Vagina (tissue), 2 donors: ENCODE measurements around the gene GLCE. TPM values are rescaled to one million over a fixed set of nuclear protein-coding genes. Genes with fewer than 3 reads are reported as not detected.
A peak's percentile ranks its signal among the peaks of the same experiment; 100 is the strongest.

Source experiments
- DNase-seq, 2 donors: peaks; one replicate each; pipeline ENCODE4 v3.0.0-alpha.2; 2017; ENCODE audit errors: extremely low spot score in 2 of 2
- H3K27ac ChIP-seq: fragments of 200-600 bp; sonication (generic); one replicate; pipeline ENCODE4 v1.5.1; 2019
- H3K27me3 ChIP-seq: fragments of 200-600 bp; sonication (generic); one replicate; pipeline ENCODE4 v1.5.1; 2019
- H3K36me3 ChIP-seq, 2 donors: fragments of 200-600 bp; sonication (generic); one replicate each; pipeline ENCODE4 v1.5.1; 2017 to 2019
- H3K4me1 ChIP-seq: fragments of 200-600 bp; sonication (generic); one replicate; pipeline ENCODE4 v1.5.1; 2019
- H3K4me3 ChIP-seq, 2 donors: fragments of 200-600 bp; sonication (generic); 1 replicate in 1 of 2; 2 replicates in 1 of 2; pipeline ENCODE4 v1.5.1; 2016 to 2019
- H3K9me3 ChIP-seq: fragments of 200-600 bp; sonication (generic); one replicate; pipeline ENCODE4 v1.5.1; 2019
- CTCF ChIP-seq, 3 experiments: fragments of 450-650 bp in 2 of 3; fragments of 200-600 bp in 1 of 3; sonication (generic) in 1 of 3; IDR thresholded peaks; one replicate each; pipeline ENCODE4 v1.5.1; 2017 to 2019; ENCODE audit warnings: antibody characterized with exemption in 3 of 3, mild to moderate bottlenecking in 2 of 3, moderate library complexity in 2 of 3
- POLR2A ChIP-seq, 2 donors: fragments of 450-650 bp; IDR thresholded peaks; one replicate each; pipeline ENCODE4 v1.6.1; 2017; ENCODE audit warnings: antibody characterized with exemption in 2 of 2, mild to moderate bottlenecking in 2 of 2, moderate library complexity in 2 of 2
- POLR2AphosphoS5 ChIP-seq, 2 donors: sonication (generic); formaldehyde crosslinking; IDR thresholded peaks; one replicate each; pipeline ENCODE4 v1.9.0; 2017; ENCODE audit warnings: antibody characterized with exemption in 2 of 2, mild to moderate bottlenecking in 2 of 2, low read depth in 1 of 2; ENCODE audit not compliant: insufficient read depth in 1 of 2
- intact Hi-C: fragments of 100-400 bp; cut with DNase I; formaldehyde crosslinking; loops from one replicate; pipeline ENCODE4 v1.15.1; 2023
- total RNA-seq: library from RNA; depleted of rRNA; stranded (reverse); fragments of >200 nt; gene quantifications from one replicate; pipeline ENCODE4 v1.2.3, GENCODE V29; 2016

The GLCE gene
- total RNA-seq, 1 donor from 2014 or later: 16.5 TPM

- no peak overlapping the region for H3K27ac ChIP-seq
- intact Hi-C loops: no loop called here
Measured at GRCh38 chr15:69125236-69125635, 35.2 kb upstream of the GLCE start.

GRCh38 chr15:69126054-69126469, 34.4 kb upstream of the GLCE start:
- Histone ChIP-seq H3K27ac (no peak overlapping the region), H3K36me3 (no peaks in the 10 kb centered on the region), H3K9me3 (no peaks in the 10 kb centered on the region), H3K4me1 (peaks cover 23% of the 10 kb centered on the region), H3K4me3 (no peak overlapping the region), H3K27me3 (no peaks in the 10 kb centered on the region)
- TF ChIP-seq POLR2A (IDR thresholded peaks at IDR 0.05): no peak
- no peak for TF ChIP-seq POLR2AphosphoS5 (IDR thresholded peaks at IDR 0.05; ENCODE audit: insufficient read depth in 1 of 2, low read depth in 1 of 2)
- no peak for TF ChIP-seq CTCF (IDR thresholded peaks at IDR 0.05)
- DNase-seq: no peak
- intact Hi-C loops: no loop called here

More at GRCh38 chr15:69125236-69125635, 35.2 kb upstream of the GLCE start:
- TF ChIP-seq POLR2A (IDR thresholded peaks at IDR 0.05) (no peak), CTCF (IDR thresholded peaks at IDR 0.05) (no peak), POLR2AphosphoS5 (IDR thresholded peaks at IDR 0.05; ENCODE audit: insufficient read depth in 1 of 2, low read depth in 1 of 2) (no peak)
- Histone ChIP-seq H3K4me3 (no peak overlapping the region), H3K36me3 (no peaks in the 10 kb centered on the region), H3K27me3 (no peaks in the 10 kb centered on the region), H3K4me1 (peaks cover 23% of the 10 kb centered on the region), H3K9me3 (no peaks in the 10 kb centered on the region)
- no peak for DNase-seq

GRCh38 chr15:69127306-69127705, 33.1 kb upstream of the GLCE start:
- Histone ChIP-seq H3K4me1 (peaks cover 23% of the 10 kb centered on the region), H3K27me3 (no peaks in the 10 kb centered on the region), H3K9me3 (no peaks in the 10 kb centered on the region), H3K36me3 (no peaks in the 10 kb centered on the region), H3K27ac (no peak overlapping the region), H3K4me3 (no peak overlapping the region)
- DNase-seq: no peak
- intact Hi-C loops: no loop called here
- no peak for TF ChIP-seq CTCF (IDR thresholded peaks at IDR 0.05)

GRCh38 chr15:69128667-69129311, 31.6 kb upstream of the GLCE start:
- H3K27ac ChIP-seq: peak overlapping the region; percentile 56
- no peaks in the 10 kb centered on the region for H3K27me3 ChIP-seq
- TF ChIP-seq POLR2A (IDR thresholded peaks at IDR 0.05) (no peak), POLR2AphosphoS5 (IDR thresholded peaks at IDR 0.05; ENCODE audit: insufficient read depth in 1 of 2, low read depth in 1 of 2) (peak in 1 of 2 donors; percentile 68)
- peaks cover 23% of the 10 kb centered on the region for H3K4me1 ChIP-seq
- H3K36me3 ChIP-seq: no peaks in the 10 kb centered on the region
- no peak overlapping the region for H3K4me3 ChIP-seq
- intact Hi-C loops: no loop called here
- no peaks in the 10 kb centered on the region for H3K9me3 ChIP-seq
- DNase-seq: no peak

GRCh38 chr15:69131362-69132220, 28.8 kb upstream of the GLCE start:
- TF ChIP-seq POLR2AphosphoS5 (IDR thresholded peaks at IDR 0.05; ENCODE audit: insufficient read depth in 1 of 2, low read depth in 1 of 2) (no peak), POLR2A (IDR thresholded peaks at IDR 0.05) (no peak), CTCF (IDR thresholded peaks at IDR 0.05) (no peak)
- intact Hi-C loops: no loop called here
- Histone ChIP-seq H3K4me1 (peaks cover 23% of the 10 kb centered on the region), H3K9me3 (no peaks in the 10 kb centered on the region), H3K27me3 (no peaks in the 10 kb centered on the region), H3K36me3 (no peaks in the 10 kb centered on the region), H3K27ac (no peak overlapping the region), H3K4me3 (no peak overlapping the region)
- no peak for DNase-seq
